Measurements from ENCODE around the gene HDGFL3.

DNA sequence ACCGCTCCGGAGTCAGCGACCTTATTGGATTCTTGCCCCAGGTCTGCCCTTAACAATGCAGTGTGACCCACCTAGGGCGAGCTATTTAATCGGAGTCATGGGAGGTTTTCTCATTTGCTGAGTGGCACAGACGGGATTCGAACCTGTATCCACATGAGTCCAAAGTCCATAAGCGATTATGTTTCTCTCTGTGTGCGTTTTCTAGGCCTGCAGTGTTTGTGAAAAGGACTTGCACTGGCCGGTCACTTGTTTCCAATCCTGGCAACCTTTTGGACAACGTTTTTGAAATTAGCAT is 691 bp upstream of the HDGFL3 start:
- TF ChIP-seq, protein P1, sequence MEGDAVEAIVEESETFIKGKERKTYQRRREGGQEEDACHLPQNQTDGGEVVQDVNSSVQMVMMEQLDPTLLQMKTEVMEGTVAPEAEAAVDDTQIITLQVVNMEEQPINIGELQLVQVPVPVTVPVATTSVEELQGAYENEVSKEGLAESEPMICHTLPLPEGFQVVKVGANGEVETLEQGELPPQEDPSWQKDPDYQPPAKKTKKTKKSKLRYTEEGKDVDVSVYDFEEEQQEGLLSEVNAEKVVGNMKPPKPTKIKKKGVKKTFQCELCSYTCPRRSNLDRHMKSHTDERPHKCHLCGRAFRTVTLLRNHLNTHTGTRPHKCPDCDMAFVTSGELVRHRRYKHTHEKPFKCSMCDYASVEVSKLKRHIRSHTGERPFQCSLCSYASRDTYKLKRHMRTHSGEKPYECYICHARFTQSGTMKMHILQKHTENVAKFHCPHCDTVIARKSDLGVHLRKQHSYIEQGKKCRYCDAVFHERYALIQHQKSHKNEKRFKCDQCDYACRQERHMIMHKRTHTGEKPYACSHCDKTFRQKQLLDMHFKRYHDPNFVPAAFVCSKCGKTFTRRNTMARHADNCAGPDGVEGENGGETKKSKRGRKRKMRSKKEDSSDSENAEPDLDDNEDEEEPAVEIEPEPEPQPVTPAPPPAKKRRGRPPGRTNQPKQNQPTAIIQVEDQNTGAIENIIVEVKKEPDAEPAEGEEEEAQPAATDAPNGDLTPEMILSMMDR (IDR thresholded peaks at IDR 0.05) = no peak
- TF ChIP-seq, protein P2, sequence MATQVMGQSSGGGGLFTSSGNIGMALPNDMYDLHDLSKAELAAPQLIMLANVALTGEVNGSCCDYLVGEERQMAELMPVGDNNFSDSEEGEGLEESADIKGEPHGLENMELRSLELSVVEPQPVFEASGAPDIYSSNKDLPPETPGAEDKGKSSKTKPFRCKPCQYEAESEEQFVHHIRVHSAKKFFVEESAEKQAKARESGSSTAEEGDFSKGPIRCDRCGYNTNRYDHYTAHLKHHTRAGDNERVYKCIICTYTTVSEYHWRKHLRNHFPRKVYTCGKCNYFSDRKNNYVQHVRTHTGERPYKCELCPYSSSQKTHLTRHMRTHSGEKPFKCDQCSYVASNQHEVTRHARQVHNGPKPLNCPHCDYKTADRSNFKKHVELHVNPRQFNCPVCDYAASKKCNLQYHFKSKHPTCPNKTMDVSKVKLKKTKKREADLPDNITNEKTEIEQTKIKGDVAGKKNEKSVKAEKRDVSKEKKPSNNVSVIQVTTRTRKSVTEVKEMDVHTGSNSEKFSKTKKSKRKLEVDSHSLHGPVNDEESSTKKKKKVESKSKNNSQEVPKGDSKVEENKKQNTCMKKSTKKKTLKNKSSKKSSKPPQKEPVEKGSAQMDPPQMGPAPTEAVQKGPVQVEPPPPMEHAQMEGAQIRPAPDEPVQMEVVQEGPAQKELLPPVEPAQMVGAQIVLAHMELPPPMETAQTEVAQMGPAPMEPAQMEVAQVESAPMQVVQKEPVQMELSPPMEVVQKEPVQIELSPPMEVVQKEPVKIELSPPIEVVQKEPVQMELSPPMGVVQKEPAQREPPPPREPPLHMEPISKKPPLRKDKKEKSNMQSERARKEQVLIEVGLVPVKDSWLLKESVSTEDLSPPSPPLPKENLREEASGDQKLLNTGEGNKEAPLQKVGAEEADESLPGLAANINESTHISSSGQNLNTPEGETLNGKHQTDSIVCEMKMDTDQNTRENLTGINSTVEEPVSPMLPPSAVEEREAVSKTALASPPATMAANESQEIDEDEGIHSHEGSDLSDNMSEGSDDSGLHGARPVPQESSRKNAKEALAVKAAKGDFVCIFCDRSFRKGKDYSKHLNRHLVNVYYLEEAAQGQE (IDR thresholded peaks at IDR 0.05; ENCODE audit: insufficient read depth in 1 of 2, low read depth in 2 of 2, low read length in 1 of 2) = no peak
- no peak for TF ChIP-seq SIN3A (IDR thresholded peaks at IDR 0.05; ENCODE audit: borderline replicate concordance, insufficient read depth, low read depth, low read length)

All from Panc1 (cell line).